Activated T-helper 1 cell treated with Interleukin-2 at 50 U/mL for 16 hours (primary cell): ENCODE measurements around the gene PHACTR1.
"Not testable (repeated sequence)": the region's sequence is repeated elsewhere in the genome, so short reads cannot be mapped to it uniquely, and the experiment has no call there.

Source experiments
- DNase-seq: peaks from one replicate; pipeline ENCODE4 v3.0.0-alpha.2; 2020; ENCODE audit warnings: low read depth

The PHACTR1 gene

DNA sequence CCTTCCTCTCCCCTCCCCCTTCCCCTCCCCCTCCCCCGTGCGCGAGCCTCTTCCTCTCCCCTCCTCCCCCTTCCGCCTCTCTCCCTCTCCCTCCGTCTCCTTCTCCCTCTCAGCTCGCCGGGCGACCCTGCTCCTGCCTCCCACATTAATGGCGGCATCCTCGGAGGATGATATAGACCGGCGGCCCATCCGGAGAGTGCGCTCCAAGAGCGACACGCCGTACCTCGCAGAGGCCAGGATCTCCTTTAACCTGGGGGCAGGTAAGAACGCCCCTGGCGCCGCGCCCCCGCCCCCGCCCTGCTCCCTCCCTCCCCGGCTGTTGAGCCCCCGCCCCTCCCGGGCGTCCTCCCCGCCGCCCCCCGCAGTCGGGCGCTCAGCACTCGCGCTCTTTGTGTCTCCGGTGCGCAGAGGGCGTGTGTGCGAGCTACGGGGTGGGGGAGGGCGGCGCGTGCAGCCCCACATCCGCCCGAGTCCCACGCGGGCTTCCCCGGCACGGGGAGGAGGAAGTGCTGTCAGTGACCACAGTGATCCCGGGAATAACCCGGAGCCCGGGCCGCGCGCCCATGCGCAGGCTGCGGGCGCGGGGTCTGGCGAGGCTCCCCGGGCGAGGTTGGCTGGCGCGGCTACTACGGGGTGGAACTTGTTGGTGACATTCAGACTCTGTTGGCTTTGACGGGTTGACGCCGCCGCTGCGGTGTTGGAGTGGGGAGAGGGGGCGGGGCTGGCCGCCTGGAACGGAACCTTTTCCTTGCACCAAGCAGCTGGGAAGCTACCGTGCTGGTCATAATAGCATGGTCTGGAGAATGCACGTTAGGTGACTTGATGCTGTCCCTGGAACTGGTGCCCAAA, 33.2 kb downstream of the PHACTR1 start:
- DNase-seq: no peak

DNA sequence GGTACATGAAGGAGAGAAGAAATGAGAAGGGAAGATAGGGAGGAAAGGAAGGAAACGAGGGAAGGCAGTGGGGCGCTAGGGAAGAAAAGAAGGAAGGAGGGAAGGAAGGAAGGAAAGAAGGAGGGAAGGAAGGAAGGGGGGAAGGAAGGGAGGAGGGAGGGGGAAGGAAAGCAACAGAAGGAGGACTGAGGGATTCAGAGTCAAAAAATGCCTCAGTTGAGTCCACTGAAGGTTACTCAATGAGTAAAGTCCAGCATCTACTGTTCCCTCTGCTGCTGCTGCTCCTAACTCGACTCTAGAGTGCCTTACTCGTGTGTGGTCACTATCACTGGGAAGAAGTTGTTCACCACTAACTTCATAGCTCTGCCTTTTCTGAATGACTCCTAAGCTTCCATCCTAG, 33.8 kb downstream of the PHACTR1 start:
- no peak for DNase-seq

DNA sequence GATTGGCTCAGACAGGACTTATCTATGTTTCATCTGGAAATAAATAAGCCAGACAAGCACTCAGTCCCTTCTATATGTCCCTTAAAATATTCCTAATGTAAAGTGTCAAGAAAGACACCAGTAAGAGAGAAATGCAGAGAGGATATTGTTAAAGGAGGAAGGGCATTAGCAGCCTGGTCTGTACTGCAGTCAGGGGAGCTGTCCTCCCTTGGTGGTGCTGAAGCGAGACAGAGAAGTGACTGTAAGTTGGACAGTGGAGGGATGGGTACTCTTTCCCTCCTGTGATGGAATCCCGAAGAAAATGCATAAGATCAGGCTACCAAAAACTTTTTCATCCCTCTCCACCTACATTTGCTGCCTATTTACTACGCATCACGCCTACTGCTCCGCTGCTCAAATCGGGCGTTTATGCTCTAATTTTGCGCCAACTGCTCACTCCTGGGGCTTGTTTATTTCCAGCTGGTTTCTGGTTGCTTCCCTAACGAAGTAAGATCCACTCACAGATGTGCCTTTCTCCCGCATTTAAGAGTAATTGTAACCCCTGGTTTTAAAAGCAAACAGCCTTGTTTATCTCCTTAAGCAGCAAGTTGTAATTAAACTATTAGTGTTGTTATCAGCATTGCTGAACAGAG, 35.2 kb downstream of the PHACTR1 start:
- no peak for DNase-seq

DNA sequence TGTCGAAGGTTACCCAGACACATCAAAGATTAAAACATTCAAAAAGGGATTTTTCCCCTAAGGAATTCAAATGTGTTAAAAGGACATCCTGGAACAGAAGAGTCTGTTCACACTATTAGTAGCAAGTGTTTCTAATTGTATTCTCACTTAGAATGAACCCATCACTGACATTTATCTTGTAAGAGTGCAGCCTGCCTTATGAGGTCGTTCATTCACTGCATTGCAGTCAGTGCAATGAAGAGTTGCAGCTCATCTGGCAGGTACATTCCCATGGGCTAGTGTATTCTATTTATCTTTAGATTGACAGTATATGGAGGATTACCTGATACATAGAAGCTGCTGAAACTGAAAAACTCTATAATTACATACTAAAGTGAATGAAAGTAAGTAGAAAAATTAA, 36.5 kb downstream of the PHACTR1 start:
- no peak for DNase-seq

DNA sequence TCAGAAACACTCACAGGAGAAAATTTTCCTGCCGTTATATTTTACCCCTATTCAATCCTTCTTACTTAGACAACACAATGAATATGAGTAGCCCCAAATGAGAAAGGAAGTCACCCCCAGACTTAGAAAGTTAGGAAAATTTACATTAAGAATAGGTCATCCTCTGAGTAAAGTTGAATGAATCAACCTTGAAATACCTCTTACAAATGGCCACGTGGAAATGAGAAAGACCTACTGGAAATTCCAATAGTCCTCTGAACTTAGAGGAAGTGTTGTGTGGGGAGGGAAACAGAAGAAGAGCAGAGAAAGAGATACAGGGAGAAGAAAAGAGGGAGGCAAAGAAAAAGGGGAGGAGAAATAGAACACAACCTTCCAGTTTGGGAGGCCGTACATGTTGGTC, 43.7 kb downstream of the PHACTR1 start:
- DNase-seq: no peak

DNA sequence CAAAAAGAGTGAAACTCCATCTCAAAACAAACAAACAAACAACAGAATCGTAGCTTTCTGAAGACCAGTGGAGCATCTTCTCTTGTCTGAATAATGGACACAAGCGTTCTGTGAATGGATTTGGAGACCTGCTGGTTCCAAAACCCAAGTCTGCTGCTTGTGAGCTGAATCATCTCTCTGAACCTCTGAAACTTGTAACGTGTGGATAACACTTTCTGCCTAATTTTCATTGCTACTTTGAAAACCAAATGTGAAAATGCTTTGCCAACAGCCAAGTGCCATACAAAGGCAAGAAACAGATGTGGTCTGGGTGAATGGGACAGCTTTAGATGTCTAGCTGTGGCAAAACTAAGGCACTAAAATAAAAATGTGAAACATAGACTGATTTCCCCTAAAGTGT, 44.3 kb downstream of the PHACTR1 start:
- no peak for DNase-seq

DNA sequence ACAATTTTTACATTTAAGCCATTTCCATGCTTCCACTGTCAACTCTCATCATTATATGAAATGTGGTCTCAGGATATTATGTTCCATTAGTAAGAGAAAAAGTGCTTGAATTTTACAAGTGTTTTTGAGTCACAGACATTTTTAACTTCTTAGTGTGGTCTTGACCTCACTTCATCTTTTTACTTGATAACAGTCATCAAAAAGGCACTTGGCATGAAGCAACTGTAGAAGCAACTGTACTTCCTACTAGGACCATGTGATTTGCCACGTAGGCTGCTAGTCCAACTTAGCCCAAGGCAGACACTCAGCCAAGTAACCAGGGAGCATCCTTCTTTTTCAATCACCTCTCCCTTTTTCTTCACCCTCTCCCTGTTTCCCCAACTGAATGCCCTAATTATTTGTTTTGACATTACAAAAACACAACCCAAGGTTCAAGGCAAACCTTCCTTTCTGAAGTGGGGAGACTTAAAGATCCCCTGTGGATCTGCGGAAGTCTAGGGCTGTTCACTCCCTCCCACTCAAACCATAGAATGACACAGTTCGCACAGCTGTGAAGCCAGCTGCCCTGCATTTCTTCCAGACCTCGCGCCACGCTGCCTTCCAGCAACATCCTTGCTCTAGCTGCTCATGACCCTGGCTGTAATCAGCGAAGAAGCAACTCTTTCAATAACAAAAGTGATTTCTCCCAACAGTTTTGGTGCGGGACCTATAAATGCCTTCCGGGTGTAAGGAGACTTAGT, 45.0 kb downstream of the PHACTR1 start:
- no peak for DNase-seq

DNA sequence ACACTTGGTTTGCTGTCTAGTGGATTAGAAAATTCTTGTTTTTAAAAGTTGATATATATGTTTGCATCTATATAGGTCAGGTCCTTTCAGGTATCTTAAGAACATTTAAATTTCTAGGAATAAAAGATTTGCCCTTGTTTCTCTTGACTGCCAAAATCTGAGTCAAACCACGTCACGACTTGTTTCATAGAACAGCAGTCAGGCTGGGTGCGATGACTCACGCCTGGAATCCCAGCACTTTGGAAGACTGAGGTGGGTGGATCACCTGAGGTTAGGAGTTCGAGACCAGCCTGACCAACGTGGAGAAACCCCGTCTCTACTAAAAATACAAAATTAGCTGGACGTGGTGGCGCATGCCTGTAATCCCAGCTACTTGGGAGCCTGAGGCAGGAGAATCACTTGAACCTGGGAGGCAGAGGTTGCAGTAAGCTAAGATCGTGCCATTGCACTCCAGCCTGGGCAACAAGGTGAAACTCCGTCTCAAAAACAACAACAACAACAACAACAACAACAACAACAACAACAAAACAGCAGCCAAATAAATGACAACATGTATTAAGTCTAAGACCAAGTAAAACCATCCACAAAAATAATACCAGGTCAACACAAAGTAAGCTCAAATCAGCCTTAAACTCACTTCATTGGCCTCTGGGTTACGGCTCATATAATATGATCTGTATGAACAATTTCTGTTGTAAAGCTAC, 46.3 kb downstream of the PHACTR1 start:
- not testable (repeated sequence) for DNase-seq

DNA sequence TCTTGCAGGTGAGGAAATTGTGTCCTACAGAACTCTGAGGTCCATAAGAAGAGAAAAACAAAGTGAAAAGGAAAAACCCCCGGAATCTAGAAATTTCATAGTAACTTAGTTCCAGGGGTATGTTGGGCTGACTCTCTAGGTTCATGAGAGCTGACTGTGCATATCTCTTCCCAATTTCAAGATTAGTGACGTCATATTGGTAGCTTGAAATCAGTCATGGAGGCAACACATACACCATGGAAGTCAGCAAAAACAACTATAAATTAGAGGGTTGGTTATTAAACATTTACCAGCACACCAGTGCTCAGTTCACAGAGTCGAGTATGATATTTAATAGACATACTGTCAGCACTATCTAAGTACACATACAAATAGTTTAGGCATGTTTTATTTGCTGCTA, 49.8 kb downstream of the PHACTR1 start:
- no peak for DNase-seq

DNA sequence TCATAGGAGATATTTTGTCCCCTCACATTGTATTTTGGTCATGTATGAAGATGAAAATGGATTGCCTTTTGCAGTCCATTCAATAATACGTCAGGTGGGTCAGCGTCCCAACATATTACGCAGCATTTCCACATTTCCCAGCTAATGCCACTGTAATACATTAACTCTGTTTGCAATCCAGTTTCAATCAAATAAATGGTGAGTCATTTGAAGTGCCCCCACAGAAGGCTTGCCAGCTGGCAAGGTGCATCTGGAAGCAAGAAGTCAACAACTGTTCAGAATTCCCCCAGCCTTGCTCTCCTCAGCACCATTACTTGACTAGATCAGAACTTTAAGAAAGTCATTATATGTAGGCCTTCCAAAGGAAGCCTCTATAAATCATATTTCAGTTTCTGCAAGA, 50.4 kb downstream of the PHACTR1 start:
- no peak for DNase-seq

DNA sequence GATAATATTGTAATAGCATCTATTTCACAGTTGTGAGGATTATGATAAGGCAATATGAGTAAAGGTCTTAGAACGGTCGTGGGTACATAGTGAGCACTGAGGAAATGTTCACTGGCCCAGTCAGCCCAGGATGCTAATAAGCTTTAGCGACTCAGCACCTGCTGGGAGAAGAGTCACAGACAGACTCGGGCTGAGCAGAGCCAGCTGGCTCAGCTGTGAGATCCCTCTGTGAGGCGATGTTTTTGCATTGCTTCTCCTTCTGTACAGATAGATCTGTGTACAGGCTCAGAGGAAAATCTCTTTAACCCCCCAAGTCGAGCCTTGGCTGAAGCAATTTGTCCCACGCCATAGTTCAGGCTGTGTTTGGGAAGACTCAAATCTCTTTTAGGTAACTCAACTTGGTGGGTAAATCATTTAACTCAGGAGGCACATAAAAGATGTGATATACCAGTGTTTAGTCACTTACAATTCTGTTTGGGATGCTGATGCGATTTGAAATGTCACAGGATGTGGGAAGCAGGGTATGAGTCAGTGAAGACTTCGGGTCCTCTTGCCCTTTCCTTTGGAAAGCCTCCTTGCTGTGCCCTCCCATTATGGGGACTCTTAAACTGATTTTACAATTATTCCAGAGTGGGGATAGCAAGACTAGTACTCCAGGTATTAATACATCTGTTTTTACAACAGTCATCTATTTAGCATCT, 53.1 kb downstream of the PHACTR1 start:
- no peak for DNase-seq

DNA sequence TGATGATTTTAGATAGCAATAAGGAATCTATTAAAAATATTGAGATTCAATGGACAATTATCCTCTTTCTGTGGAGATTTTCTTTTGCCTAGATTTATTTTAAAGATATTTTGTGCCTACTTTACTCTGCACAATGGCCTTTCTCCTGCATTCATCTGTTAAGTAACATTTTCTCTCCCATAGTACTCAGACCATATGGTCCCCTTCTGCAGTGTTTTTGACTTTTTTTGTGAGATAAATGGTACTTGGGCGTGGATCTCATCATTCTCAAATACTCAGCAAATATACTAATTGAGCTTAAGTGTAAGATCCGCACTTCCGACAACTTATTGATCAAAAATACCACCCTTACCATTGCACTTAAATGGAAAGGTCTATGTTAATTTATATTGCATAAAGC, 55.8 kb downstream of the PHACTR1 start:
- DNase-seq: no peak

DNA sequence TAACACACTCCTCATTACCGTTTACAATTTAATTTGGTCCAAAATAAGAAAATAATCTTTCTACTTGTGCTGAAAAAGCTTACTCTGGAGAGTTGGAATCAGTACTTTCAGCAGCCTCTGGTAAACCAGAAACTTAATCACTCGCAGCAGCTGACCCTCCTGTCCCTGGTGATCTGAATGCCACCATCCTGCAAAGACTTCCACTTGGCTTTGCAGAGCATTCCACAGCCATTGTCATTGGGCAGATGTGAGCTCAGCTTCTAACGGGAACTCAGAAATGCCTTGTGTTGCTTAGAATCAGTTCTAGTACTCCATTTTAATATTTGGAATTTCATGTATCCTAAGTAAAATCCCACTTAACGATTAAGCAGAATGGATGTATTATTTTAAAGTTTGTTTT, 59.7 kb downstream of the PHACTR1 start:
- DNase-seq: no peak

DNA sequence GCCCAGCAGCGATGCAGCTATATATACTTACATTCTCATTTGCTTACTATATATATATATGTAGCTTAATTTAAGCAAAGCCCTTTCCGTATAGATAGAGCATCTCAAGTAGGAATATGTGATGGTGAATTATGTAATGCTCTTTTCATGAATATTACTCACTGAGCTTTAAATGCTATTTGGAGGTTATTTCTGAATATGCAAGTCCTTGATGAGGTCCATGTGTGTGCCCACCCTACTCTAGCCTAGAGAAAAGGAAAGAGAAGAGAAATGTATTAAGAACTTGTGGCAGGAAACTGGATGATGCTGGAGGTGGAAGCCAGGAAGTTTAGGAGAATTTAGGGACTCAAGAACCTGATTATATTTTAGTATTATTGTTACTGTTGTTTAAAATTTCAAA, 63.2 kb downstream of the PHACTR1 start:
- DNase-seq: no peak

DNA sequence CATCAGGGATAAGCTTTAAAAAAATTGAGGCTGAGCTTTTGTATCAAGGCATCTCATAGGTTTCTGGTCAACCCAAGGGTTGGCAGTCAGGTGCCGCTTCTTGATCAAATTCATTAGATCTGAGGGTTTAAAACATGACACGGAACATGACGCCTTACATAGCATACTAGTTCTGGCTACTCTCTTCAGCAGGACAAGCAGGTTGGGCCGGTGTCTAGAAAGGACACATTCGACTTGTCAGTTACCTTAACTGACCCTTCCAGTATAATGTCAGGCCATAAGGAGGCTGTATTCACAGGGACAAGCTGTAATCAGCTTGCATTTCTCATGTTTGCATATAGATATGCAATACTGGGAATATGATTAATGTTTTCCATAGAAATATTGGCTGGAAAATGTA, 65.6 kb downstream of the PHACTR1 start:
- no peak for DNase-seq

DNA sequence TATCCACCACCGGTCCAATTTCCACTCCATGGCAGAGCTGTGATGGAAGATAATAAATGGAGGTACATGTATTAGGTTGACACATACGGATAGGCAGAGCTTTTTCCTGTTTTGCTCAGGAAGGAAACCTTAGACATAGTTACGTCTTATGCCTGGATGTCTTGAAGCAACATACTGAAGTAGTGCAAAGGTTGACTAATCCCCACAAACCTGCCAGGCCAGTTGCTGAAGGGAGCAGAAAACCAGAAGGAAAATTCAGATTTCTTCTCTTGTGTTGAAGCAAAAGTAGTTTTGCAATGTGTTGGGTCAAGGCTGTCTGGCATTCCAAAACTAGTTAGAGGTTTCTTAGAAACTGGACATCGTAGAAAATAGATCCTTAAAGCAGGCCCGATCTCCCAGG, 68.7 kb downstream of the PHACTR1 start:
- no peak for DNase-seq

DNA sequence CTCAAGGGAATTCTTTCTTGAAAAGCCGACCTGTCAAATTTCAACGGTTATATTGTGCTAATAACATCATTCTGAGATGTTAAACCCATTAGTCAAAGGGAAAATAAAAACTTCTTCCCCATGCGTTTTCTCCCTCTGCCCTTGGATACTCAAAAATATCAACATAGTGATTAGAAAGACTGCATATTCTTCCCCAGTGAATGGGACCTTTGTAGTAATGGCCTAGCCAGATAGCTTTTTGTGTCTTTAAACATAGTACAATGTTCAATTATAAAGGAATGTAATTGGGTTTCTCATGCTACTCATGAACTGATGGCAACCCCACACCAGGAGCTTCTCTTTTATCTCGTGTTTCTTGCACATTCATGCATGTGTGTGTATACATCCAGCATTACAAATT, 69.4 kb downstream of the PHACTR1 start:
- no peak for DNase-seq

DNA sequence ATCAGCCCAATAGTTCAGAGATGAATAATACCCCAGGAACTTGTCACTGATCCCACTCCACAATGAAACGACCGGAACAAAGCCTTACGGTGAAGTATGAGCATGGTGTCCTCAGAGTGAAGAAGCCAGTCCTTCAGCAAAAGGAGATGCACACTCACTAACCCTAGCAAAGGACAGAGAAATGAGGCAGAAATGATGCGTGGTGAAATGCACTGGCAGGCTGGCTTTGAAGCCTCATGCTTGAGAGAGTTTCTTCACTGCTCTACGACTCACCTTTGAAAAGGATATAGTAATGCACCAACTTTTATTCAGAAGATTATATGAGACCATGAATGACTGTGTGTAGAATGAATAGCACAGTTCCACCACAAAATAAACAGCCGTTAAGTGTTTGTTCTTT, 74.8 kb downstream of the PHACTR1 start:
- no peak for DNase-seq

DNA sequence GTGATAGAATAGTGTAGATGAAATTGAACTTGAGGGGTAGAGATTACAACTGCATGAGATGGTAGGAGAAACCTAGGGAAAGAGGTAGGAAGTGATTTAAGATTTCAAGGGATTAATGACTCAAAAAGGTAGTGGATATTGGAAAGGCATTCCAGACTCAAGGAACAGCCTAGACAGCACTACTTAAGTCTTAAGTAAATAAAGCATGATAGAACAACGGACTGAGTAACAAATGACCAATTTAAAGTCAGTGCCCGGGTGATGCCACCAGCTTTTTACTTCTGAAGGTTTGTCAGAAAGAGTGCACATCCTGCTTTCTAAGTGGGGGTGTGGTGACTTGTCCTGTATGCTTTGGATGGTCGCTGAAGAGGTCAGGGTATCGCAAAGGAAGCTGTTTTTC, 81.8 kb downstream of the PHACTR1 start:
- DNase-seq: no peak

DNA sequence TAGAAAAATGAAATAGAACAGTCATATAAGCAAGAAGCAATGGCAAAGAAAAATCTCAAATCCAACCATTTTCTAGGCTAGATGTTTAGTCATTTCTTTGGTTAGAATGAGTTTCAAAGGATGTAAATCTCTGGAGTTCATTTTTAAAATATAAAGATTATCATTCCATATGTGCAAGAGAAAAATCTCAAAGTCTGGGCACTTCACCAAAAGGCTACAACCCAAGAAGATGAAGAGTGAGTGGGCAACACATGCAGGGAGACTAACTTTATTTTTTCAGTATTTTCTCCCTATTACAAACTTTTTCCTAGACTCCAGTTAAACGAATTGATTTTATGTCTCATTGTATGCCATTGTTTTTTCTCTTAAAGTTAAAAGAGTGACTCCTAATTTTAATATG, 83.6 kb downstream of the PHACTR1 start:
- DNase-seq: no peak

DNA sequence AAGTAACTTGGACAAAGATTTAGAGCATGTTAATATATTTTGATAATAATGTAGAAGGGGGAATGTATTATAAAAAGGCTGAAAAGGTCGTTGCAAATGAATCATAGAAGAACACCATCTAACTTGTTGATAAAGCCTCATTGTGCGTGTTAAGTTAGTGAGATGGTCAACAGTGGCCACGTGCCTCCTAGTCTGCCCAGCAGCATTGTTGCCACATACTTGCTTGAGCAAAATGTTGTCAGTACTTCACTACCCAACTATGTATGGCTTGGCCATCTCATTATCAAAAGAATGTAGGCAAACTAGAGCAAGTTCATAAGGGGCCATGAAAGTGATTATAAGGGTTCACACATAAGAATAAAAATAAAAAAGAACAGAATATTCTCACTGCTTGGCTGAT, 84.6 kb downstream of the PHACTR1 start:
- no peak for DNase-seq

DNA sequence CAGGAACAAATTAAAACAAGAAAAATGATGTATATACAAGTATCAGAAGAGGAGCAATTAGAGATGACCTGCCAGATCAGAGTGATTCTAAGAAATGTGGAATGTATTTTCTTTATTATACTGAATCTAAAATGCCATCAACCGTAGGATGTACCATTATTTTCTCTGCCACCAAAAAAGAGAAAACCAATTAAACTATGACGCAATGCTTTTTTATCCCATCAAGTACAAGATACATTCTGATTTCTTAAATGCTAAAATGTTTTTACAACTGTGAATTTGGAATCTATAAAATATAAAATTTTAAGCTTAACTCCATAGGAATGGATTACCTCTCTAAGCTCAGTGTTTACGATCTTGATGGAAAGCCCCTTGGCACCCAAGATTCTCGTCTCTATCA, 85.9 kb downstream of the PHACTR1 start:
- no peak for DNase-seq
